ENCODE data around the gene CIDEC.

DNA sequence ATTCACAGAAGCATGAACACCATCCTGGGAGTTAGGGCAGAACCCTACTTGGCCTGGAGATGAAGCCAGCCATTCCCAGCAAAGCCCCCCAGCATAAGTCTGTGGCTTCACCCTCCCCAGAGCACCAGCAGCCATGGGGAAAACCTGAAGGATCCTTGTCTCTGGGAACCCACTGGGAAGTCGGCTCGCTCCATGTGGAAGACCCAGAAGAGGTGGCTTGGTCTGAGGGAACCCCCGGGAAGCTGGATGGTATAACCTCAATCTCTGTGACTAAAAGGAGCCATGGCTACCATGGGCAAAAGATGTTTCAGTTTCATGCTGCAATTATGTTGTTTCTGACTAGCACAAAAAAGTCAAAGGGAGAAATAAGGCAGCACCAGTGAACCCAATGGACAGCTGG is 24.5 kb downstream of the CIDEC start:
- no peak for TF ChIP-seq POLR2A (IDR thresholded peaks at IDR 0.05)
- TF ChIP-seq, protein P1, sequence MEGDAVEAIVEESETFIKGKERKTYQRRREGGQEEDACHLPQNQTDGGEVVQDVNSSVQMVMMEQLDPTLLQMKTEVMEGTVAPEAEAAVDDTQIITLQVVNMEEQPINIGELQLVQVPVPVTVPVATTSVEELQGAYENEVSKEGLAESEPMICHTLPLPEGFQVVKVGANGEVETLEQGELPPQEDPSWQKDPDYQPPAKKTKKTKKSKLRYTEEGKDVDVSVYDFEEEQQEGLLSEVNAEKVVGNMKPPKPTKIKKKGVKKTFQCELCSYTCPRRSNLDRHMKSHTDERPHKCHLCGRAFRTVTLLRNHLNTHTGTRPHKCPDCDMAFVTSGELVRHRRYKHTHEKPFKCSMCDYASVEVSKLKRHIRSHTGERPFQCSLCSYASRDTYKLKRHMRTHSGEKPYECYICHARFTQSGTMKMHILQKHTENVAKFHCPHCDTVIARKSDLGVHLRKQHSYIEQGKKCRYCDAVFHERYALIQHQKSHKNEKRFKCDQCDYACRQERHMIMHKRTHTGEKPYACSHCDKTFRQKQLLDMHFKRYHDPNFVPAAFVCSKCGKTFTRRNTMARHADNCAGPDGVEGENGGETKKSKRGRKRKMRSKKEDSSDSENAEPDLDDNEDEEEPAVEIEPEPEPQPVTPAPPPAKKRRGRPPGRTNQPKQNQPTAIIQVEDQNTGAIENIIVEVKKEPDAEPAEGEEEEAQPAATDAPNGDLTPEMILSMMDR (IDR thresholded peaks at IDR 0.05), result no peak
